ENCODE measurements around the gene SNCG.
"Not testable (repeated sequence)": the region's sequence is repeated elsewhere in the genome, so short reads cannot be mapped to it uniquely, and the experiment has no call there.

Gene SNCG

DNA sequence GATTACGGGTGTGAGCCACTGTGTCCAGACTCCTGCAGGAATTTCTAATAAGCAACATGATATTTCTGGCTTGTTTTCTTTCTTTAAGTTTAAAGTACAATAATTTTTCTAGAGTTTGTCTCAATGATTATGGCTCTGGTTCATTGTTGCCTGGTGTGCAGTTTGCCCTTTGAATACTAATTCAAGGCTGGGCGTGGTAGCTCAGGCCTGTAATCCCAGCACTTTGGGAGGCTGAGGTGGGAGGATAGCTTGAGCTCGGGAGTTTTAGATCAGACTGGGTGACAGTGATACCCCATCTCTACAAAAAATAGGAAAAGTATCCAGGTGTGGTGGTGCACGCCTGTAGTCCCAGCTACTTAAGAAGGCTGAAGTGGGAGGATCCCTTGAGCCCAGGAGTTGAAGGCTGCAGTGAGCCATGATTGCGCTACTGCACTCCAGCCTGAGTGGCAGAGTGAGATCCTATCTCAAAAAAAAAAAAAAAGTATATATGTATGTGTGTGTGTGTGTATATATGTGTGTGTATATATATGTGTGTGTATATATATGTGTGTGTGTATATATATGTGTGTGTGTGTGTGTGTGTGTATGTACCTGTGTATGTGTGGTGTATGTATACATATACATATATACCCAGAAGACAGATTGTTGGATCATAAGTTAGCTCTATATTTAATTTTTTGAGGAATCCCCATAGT is 18.1 kb downstream of the SNCG start:
- H3K4me1 ChIP-seq (ENCODE audit: control insufficient read depth, insufficient read depth, low read length), result peaks cover 26% of the 10 kb centered on the region
- peaks cover 16% of the 10 kb centered on the region for H3K27me3 ChIP-seq (ENCODE audit: control insufficient read depth, insufficient read depth, low read length)
- no peak overlapping the region for H3K4me3 ChIP-seq (ENCODE audit: low read length)

DNA sequence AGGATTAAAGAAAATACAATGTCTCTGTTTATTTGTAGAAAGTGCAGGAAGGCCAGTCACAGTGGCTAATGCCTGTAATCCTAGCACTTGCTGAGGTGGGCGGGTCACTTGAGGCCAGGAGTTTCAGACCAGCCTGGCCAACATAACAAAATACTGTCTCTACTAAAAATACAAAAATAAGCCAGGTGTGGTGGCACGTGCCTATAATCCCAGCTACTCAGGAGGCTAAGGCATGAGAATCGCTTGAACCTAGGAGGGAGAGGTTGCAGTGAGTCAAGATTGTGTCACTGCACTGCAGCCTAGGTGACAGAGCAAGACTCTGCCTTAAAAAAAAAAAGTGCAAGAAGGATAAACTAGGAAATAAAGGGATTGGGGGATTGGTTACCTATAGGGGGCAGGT is 20.1 kb downstream of the SNCG start:
- H3K9ac ChIP-seq (ENCODE audit: low read length), result not testable (repeated sequence)
- peaks cover 17% of the 10 kb centered on the region for H3K4me1 ChIP-seq (ENCODE audit: control insufficient read depth, insufficient read depth, low read length)

More for the DNA sequence above, 18.1 kb downstream of the SNCG start:
- Histone ChIP-seq H3K36me3 (ENCODE audit: control insufficient read depth, insufficient read depth, low read length) (no peaks in the 10 kb centered on the region), H3K9ac (ENCODE audit: low read length) (no peak overlapping the region), H3K9me3 (ENCODE audit: control insufficient read depth, low read length) (no peaks in the 10 kb centered on the region)

DNA sequence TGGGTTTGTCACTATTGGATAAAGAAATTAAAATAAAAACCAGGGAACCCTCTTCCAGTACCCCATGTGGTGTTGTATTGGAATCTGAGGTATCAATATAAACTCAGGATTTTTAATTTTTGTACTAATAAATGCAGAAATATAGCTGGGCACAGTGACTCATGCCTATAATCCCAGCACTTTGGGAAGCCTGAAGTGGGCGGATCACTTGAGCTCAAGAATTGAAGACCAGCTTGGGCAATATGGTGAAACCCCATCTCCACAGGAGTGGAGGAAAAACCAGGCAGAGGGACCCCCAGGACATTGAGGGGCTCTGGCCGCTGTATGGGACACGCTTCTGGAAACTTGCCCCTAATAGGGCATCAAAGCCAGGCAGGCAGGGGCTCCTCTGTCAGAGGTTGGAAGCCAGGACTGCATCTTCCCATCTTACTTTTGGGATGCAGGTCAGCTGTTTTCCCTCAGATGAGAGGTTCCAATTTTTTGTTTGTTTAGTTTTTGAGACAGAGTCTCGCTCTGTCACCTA is 21.0 kb downstream of the SNCG start:
- Histone ChIP-seq H3K27me3 (ENCODE audit: control insufficient read depth, insufficient read depth, low read length) (no peaks in the 10 kb centered on the region), H3K9ac (ENCODE audit: low read length) (no peak overlapping the region), H3K9me3 (ENCODE audit: control insufficient read depth, low read length) (no peaks in the 10 kb centered on the region), H3K4me3 (ENCODE audit: low read length) (no peak overlapping the region), H3K4me1 (ENCODE audit: control insufficient read depth, insufficient read depth, low read length) (peaks cover 17% of the 10 kb centered on the region), H3K36me3 (ENCODE audit: control insufficient read depth, insufficient read depth, low read length) (no peaks in the 10 kb centered on the region)

More for the DNA sequence above, 20.1 kb downstream of the SNCG start:
- H3K4me3 ChIP-seq (ENCODE audit: low read length); H3K9me3 ChIP-seq (ENCODE audit: control insufficient read depth, low read length); H3K36me3 ChIP-seq (ENCODE audit: control insufficient read depth, insufficient read depth, low read length); H3K27me3 ChIP-seq (ENCODE audit: control insufficient read depth, insufficient read depth, low read length): not testable (repeated sequence)

DNA sequence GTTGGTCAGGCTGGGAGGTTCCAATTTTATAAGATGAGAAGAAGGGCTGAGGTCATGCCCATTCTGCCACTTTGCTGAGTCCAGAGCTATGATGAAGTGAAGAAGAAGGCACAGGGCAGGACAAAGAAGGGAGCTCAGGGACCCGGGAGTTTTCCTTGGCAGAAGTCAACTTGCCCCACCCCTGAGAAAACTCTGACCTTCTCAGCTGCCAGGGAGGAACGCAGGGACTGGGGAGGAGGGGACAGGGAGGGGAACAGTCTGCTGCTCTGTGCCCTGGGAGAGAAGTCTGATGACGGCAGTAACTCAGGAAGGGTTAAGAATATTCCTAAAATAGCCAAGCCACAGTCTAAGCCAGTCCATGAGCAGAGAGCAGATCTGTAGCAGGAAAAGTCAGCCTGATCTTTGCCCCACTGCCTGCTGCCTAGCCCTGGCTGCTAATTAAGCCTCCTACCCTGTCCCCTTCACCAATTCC is 21.6 kb downstream of the SNCG start:
- H3K4me1 ChIP-seq (ENCODE audit: control insufficient read depth, insufficient read depth, low read length), result peaks cover 12% of the 10 kb centered on the region
- no peak overlapping the region for H3K9ac ChIP-seq (ENCODE audit: low read length)
- no peak overlapping the region for H3K4me3 ChIP-seq (ENCODE audit: low read length)
- no peaks in the 10 kb centered on the region for H3K27me3 ChIP-seq (ENCODE audit: control insufficient read depth, insufficient read depth, low read length)
- H3K36me3 ChIP-seq (ENCODE audit: control insufficient read depth, insufficient read depth, low read length), result no peaks in the 10 kb centered on the region
- no peaks in the 10 kb centered on the region for H3K9me3 ChIP-seq (ENCODE audit: control insufficient read depth, low read length)

DNA sequence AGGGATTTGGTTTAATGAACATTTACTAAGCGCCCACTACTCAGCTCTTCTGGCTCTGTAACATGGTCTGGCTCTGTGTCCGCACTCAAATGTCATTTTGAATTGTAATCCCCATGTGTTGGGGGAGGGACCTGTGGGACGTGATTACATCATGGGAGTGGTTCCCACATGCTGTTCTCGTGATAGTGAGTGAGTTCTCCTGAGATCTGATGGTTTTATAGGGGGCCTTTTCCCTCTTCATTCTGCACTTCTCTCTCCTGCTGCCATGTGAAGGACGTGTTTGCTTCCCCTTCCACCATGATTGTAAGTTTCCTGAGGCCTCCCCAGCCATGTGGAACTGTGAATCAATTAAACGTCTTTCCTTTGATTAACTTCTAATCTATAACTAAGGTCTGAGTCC is 22.6 kb downstream of the SNCG start:
- not testable (repeated sequence) for H3K9me3 ChIP-seq (ENCODE audit: control insufficient read depth, low read length); H3K9ac ChIP-seq (ENCODE audit: low read length); H3K36me3 ChIP-seq (ENCODE audit: control insufficient read depth, insufficient read depth, low read length); H3K4me3 ChIP-seq (ENCODE audit: low read length); H3K27me3 ChIP-seq (ENCODE audit: control insufficient read depth, insufficient read depth, low read length)
- H3K4me1 ChIP-seq (ENCODE audit: control insufficient read depth, insufficient read depth, low read length), result peaks cover 12% of the 10 kb centered on the region

DNA sequence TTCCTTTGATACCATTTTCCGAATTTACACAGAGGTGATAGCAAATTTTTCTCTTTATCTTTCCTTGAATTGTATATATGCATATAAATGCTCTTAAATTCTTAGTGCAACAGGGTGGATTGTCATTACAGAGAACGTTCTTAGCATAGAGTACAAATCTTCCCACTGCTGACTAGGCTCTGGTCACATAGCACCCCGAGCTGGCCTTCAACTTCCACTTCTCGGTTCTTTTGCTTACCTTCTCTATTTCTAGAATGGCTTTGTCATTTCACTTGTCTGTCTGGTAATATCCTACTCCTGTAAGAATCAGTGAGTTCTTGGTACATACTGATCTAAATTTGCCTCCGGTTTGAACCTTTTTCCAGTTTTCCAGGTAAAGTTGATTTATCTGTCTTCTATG is 23.3 kb downstream of the SNCG start:
- Histone ChIP-seq H3K4me3 (ENCODE audit: low read length) (no peak overlapping the region), H3K36me3 (ENCODE audit: control insufficient read depth, insufficient read depth, low read length) (no peaks in the 10 kb centered on the region), H3K4me1 (ENCODE audit: control insufficient read depth, insufficient read depth, low read length) (peaks cover 12% of the 10 kb centered on the region), H3K27me3 (ENCODE audit: control insufficient read depth, insufficient read depth, low read length) (no peaks in the 10 kb centered on the region), H3K9me3 (ENCODE audit: control insufficient read depth, low read length) (no peaks in the 10 kb centered on the region), H3K9ac (ENCODE audit: low read length) (no peak overlapping the region)

DNA sequence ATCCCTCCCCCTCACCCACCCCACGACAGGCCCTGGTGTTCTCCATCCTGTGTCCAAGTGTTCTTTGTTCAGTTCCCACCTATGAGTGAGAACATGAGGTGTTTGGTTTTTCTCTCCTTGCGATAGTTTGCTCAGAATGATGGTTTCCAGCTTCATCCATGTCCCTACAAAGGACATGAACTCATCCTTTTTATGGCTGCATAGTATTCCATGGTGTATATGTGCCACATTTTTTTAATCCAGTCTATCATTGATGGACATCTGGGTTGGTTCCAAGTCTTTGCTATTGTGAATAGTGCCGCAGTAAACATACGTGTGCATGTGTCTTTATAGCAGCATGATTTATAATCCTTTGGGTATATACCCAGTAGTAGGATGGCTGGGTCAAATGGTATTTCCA is 26.1 kb downstream of the SNCG start:
- not testable (repeated sequence) for H3K9ac ChIP-seq (ENCODE audit: low read length); H3K36me3 ChIP-seq (ENCODE audit: control insufficient read depth, insufficient read depth, low read length); H3K9me3 ChIP-seq (ENCODE audit: control insufficient read depth, low read length); H3K4me3 ChIP-seq (ENCODE audit: low read length); H3K27me3 ChIP-seq (ENCODE audit: control insufficient read depth, insufficient read depth, low read length)
- H3K4me1 ChIP-seq (ENCODE audit: control insufficient read depth, insufficient read depth, low read length), result peaks cover 11% of the 10 kb centered on the region

DNA sequence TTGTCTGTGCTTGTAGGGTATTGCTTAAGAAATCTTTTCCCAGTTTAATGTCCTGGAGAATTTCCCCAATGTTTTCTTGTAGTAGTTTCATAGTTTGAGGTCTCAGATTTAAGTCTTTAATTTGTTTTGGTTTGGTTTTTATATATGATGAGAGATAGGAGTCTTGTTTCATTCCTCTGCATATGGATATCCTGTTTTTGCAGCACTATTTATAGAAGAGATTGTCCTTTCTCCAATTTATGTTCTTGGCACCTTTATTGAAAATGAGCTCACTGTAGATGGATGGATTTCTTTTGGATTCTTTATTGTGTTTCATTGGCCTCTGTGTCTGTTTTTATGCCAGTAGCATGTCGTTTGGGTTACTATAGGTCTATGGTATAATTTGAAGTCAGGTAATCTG is 30.1 kb downstream of the SNCG start:
- Histone ChIP-seq H3K27me3 (ENCODE audit: control insufficient read depth, insufficient read depth, low read length) (no peaks in the 10 kb centered on the region), H3K36me3 (ENCODE audit: control insufficient read depth, insufficient read depth, low read length) (no peaks in the 10 kb centered on the region), H3K9ac (ENCODE audit: low read length) (no peak overlapping the region), H3K9me3 (ENCODE audit: control insufficient read depth, low read length) (no peaks in the 10 kb centered on the region), H3K4me3 (ENCODE audit: low read length) (no peak overlapping the region), H3K4me1 (ENCODE audit: control insufficient read depth, insufficient read depth, low read length) (no peaks in the 10 kb centered on the region)

DNA sequence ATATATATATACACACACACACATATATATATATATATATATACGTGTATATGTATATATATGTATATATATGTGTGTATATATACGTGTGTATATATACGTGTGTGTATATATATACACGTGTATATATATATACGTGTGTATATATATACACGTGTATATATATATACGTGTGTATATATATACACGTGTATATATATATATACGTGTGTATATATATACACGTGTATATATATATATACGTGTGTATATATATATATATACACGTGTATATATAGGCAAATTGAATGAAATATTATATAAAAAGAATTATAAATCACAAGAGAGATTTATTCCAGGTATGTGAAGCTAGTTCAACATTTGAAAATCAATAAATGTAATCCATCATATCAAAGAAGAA is 33.0 kb downstream of the SNCG start:
- H3K9ac ChIP-seq (ENCODE audit: low read length); H3K27me3 ChIP-seq (ENCODE audit: control insufficient read depth, insufficient read depth, low read length); H3K4me1 ChIP-seq (ENCODE audit: control insufficient read depth, insufficient read depth, low read length); H3K4me3 ChIP-seq (ENCODE audit: low read length); H3K36me3 ChIP-seq (ENCODE audit: control insufficient read depth, insufficient read depth, low read length); H3K9me3 ChIP-seq (ENCODE audit: control insufficient read depth, low read length): not testable (repeated sequence)

DNA sequence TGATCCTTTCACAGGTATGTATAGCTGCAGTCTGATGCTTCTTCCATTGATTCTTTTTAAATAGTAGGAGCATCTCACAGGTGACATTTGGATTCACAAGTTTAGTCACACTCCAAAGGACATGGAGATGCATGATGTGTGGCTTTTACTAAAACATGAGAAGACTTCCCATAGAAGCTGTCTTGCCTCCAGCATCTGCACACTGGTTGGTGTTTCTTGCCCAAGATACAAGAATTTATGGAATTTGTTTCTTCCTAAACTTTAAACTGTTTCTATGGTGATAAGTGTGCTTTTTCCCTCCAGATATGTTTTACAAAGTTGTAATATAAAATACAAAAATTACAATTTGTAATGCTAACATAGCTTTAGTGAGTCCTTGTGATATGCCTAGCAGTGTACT is 34.1 kb downstream of the SNCG start:
- H3K27me3 ChIP-seq (ENCODE audit: control insufficient read depth, insufficient read depth, low read length), result no peaks in the 10 kb centered on the region
- no peaks in the 10 kb centered on the region for H3K4me1 ChIP-seq (ENCODE audit: control insufficient read depth, insufficient read depth, low read length)
- no peaks in the 10 kb centered on the region for H3K9me3 ChIP-seq (ENCODE audit: control insufficient read depth, low read length)
- no peak overlapping the region for H3K4me3 ChIP-seq (ENCODE audit: low read length)
- H3K36me3 ChIP-seq (ENCODE audit: control insufficient read depth, insufficient read depth, low read length), result no peaks in the 10 kb centered on the region
- H3K9ac ChIP-seq (ENCODE audit: low read length), result no peak overlapping the region

DNA sequence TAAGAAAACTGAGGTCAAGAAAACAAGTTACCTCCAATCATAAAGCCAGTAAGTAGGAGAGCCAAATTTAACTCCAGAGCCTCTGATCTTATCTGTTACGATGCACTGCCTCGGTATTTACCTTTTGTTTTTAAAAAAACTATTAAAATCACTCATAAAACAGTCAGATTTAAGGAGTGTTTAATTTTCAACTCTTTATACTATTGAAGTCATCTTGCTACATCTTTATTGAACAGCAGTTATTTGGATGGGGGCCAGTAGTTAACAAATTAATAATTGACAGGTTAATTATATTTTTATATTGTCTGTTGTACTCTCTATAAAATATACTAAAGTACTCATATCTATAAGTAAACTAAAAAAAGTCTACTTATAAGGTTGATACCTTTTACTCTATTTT is 34.5 kb downstream of the SNCG start:
- no peaks in the 10 kb centered on the region for H3K4me1 ChIP-seq (ENCODE audit: control insufficient read depth, insufficient read depth, low read length)
- H3K36me3 ChIP-seq (ENCODE audit: control insufficient read depth, insufficient read depth, low read length), result no peaks in the 10 kb centered on the region
- H3K9ac ChIP-seq (ENCODE audit: low read length), result no peak overlapping the region
- H3K9me3 ChIP-seq (ENCODE audit: control insufficient read depth, low read length), result no peaks in the 10 kb centered on the region
- H3K27me3 ChIP-seq (ENCODE audit: control insufficient read depth, insufficient read depth, low read length), result no peaks in the 10 kb centered on the region
- no peak overlapping the region for H3K4me3 ChIP-seq (ENCODE audit: low read length)

DNA sequence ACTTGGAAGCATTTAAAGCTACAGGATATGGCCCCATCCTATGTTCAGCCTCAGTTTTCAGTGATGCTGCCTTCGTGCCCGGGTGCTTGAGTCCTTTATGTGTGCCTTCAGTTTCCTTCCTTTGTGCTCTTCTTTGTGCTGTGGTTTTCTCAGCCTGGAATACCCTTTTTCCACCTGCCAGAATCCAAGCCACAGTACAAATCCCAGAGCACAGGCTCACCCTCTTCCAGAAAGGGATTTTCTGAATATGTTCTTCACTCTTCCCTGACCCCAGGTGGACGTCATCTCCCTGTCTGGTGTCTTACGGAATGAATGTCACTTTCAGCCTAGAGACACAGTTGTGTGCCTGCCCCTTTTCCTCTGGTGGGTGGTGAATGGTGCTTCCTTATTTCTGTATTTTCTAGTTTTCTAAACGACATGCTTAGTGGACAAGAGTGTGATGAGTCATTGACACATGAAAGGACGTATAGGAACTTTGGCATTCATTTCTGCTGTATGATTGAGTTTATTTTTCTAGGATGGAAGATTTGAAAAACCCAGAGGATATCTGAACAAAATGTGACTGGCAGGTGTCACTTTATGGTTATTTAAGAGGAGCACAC is 41.5 kb downstream of the SNCG start:
- not testable (repeated sequence) for H3K36me3 ChIP-seq (ENCODE audit: control insufficient read depth, insufficient read depth, low read length); H3K4me1 ChIP-seq (ENCODE audit: control insufficient read depth, insufficient read depth, low read length); H3K9ac ChIP-seq (ENCODE audit: low read length); H3K27me3 ChIP-seq (ENCODE audit: control insufficient read depth, insufficient read depth, low read length); H3K9me3 ChIP-seq (ENCODE audit: control insufficient read depth, low read length); H3K4me3 ChIP-seq (ENCODE audit: low read length)
